Astrocyte of the spinal cord (primary cell): ENCODE data around the gene LPIN2.

ENCODE experiments used
- DNase-seq: peaks from one replicate; pipeline ENCODE4 v3.0.0; 2011; ENCODE audit warnings: low read depth, low spot score
- H3K4me3 ChIP-seq: 2 replicates; pipeline ENCODE4 v1.5.1; 2011; ENCODE audit warnings: low read depth, mild to moderate bottlenecking, low read length, moderate library complexity
- CTCF ChIP-seq: IDR thresholded peaks from 2 replicates; pipeline ENCODE4 v1.5.1; 2012; ENCODE audit warnings: low read depth, mild to moderate bottlenecking, low read length, inconsistent platforms
- in situ Hi-C: cut with HindIII; loops from 2 replicates; pipeline ENCODE4 v1.10.0; 2017; ENCODE audit warnings: low sequenced_read_pairs

The LPIN2 gene

GRCh38 chr18:2994603-2995432 lies 18.1 kb downstream of the LPIN2 start:
- in situ Hi-C loops = no loop called here
- TF ChIP-seq CTCF = no peak
- no peak for DNase-seq
- H3K4me3 ChIP-seq = no peak overlapping the region

GRCh38 chr18:2994020-2994589 lies 18.8 kb downstream of the LPIN2 start:
- in situ Hi-C loops = no loop called here
- DNase-seq = no peak
- no peak overlapping the region for H3K4me3 ChIP-seq
- TF ChIP-seq CTCF = no peak

GRCh38 chr18:2992995-2993877 lies 19.7 kb downstream of the LPIN2 start:
- H3K4me3 ChIP-seq = no peak overlapping the region
- no peak for TF ChIP-seq CTCF
- in situ Hi-C loops = no loop called here
- no peak for DNase-seq

- TF ChIP-seq CTCF = no peak
- no peak overlapping the region for H3K4me3 ChIP-seq
- no peak for DNase-seq
- in situ Hi-C loops = no loop called here
Observed at GRCh38 chr18:2990956-2991640, 21.8 kb downstream of the LPIN2 start.

GRCh38 chr18:2987876-2988790 lies 24.8 kb downstream of the LPIN2 start:
- in situ Hi-C loops = no loop called here
- H3K4me3 ChIP-seq = no peak overlapping the region
- TF ChIP-seq CTCF = no peak
- DNase-seq = peak; percentile 67
